ENCODE measurements around the gene TALDO1.
A peak's percentile ranks its signal among the peaks of the same experiment; 100 is the strongest.
"Not testable (repeated sequence)": the region's sequence is repeated elsewhere in the genome, so short reads cannot be mapped to it uniquely, and the experiment has no call there.

TALDO1 gene

DNA sequence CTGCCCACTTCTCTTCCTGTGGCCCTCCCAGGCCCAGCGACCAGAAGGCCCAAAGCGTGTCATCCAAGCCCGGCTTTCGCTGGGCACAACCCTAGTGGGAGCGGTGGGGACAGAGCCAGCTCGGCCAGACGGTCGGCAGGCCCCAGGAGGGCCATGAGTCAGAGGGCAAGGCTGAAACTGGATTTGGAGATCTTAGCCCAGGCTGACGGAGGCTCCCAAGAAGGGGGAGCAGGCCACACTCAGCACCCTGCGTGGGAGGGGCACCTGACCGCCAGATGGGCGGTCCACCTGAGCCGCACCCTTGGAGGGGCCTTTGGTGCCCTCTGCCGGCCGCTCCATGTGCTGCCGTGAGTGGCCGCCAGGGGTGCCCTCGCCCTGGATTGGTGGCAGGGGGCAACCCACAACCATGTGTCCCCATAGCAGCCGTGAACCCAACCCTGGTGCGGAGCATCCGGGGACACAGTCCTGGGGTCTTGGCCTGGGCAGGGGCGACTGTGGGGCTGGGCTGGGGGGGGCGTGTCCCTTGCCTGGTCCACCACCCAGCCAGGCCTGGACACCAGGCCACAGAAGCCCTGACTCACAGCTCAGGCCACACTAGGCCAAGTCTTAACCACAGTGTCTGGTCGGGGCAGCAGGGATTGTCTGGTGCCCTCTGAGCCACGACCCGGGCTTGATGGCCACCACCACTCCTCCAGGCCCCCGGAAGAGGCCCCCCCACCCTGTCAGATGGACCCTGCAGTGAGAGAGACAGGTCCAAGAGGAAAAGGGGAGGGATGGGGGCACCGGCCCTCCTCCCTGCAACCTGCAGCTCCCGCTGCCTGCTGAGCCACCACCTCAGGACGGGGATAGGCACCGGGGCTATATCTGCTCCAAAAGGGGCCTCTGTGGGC is 19.2 kb upstream of the TALDO1 start:
- H3K9ac ChIP-seq (ENCODE audit: low read length): no peak overlapping the region
- H3K4me3 ChIP-seq (ENCODE audit: low read length): no peak overlapping the region
- H3K27me3 ChIP-seq (ENCODE audit: control insufficient read depth, insufficient read depth, low read length): peaks cover 33% of the 10 kb centered on the region
- no peaks in the 10 kb centered on the region for H3K9me3 ChIP-seq (ENCODE audit: control insufficient read depth, low read depth, low read length)
- no peaks in the 10 kb centered on the region for H3K36me3 ChIP-seq (ENCODE audit: control insufficient read depth, low read depth, low read length)
- no peak overlapping the region for H3K27ac ChIP-seq (ENCODE audit: low read length)
- no peaks in the 10 kb centered on the region for H3K4me1 ChIP-seq (ENCODE audit: control insufficient read depth, low read depth, low read length)

DNA sequence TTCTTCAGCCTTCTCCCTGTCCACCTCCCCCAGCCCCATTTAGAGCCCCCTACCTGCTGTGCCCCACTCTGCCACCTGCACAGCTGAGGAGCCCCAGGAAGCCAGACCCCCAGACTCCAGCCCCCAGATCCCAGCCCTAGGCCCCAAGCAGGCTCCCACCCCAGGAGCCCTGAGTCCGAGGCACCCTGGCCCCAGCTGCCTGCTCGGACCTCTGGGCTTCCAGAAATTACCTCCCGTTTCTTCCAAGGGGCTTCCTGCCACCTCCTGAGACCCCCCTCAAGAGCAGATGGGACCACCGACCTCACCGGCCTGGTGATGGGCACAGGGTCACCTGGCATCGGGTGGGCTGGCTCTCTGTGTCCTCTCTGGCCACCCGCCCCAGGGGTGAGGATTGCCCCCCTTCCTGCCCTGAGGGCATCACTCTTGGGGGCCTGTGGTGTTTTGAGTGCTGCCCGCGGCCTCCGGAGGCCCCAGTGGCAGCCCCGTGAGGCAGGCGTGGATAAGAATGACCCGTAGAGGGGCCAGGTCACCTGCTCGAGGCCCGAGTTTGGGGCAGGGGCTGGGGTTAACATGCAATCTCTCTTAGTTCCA is 18.3 kb upstream of the TALDO1 start:
- no peak overlapping the region for H3K4me3 ChIP-seq (ENCODE audit: low read length)

DNA sequence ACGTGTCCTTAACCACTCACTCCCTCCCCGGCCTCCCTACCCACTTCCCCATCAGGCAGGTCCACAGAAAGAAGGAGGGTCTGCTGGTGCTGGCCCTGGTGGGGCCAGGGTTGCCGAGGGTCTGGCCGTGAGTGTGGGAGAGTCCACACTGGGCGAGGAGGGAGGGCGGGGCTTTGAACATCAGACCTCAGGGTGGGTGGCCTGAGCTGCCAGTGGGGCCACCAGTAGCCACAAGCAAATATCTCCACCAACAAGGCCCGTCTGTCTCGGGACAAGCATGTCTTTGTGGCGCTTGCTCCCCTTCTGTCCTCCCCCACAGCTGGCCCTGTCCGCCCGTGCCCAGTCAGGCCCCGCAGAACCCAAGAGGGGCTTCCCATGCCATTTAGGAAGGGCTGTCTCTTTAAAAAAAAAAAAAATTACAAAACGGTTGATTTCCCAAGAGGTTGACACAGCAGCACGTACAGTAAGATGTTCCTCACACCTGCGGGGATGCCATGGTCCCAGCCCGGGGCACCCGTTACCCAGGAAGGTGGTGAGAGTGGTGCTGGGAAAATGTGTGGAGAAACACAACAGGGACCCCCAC is 17.7 kb upstream of the TALDO1 start:
- Histone ChIP-seq H3K9ac (ENCODE audit: low read length) (no peak overlapping the region), H3K9me3 (ENCODE audit: control insufficient read depth, low read depth, low read length) (no peaks in the 10 kb centered on the region), H3K4me3 (ENCODE audit: low read length) (no peak overlapping the region), H3K36me3 (ENCODE audit: control insufficient read depth, low read depth, low read length) (no peaks in the 10 kb centered on the region), H3K27ac (ENCODE audit: low read length) (no peak overlapping the region), H3K4me1 (ENCODE audit: control insufficient read depth, low read depth, low read length) (no peaks in the 10 kb centered on the region), H3K27me3 (ENCODE audit: control insufficient read depth, insufficient read depth, low read length) (peaks cover 31% of the 10 kb centered on the region)

More for the DNA sequence above, 18.3 kb upstream of the TALDO1 start:
- H3K27me3 ChIP-seq (ENCODE audit: control insufficient read depth, insufficient read depth, low read length): peaks cover 33% of the 10 kb centered on the region
- no peak overlapping the region for H3K27ac ChIP-seq (ENCODE audit: low read length)
- no peak overlapping the region for H3K9ac ChIP-seq (ENCODE audit: low read length)
- no peaks in the 10 kb centered on the region for H3K4me1 ChIP-seq (ENCODE audit: control insufficient read depth, low read depth, low read length)
- H3K36me3 ChIP-seq (ENCODE audit: control insufficient read depth, low read depth, low read length): no peaks in the 10 kb centered on the region
- H3K9me3 ChIP-seq (ENCODE audit: control insufficient read depth, low read depth, low read length): no peaks in the 10 kb centered on the region

GRCh38 chr11:733072-733471 is 14.2 kb upstream of the TALDO1 start:
- no peaks in the 10 kb centered on the region for H3K36me3 ChIP-seq (ENCODE audit: control insufficient read depth, low read depth, low read length)
- no peaks in the 10 kb centered on the region for H3K27me3 ChIP-seq (ENCODE audit: control insufficient read depth, insufficient read depth, low read length)
- no peak overlapping the region for H3K27ac ChIP-seq (ENCODE audit: low read length)
- no peaks in the 10 kb centered on the region for H3K4me1 ChIP-seq (ENCODE audit: control insufficient read depth, low read depth, low read length)
- H3K9me3 ChIP-seq (ENCODE audit: control insufficient read depth, low read depth, low read length): no peaks in the 10 kb centered on the region
- H3K9ac ChIP-seq (ENCODE audit: low read length): no peak overlapping the region
- no peak overlapping the region for H3K4me3 ChIP-seq (ENCODE audit: low read length)

GRCh38 chr11:734541-734940 is 12.7 kb upstream of the TALDO1 start:
- H3K27me3 ChIP-seq (ENCODE audit: control insufficient read depth, insufficient read depth, low read length); H3K36me3 ChIP-seq (ENCODE audit: control insufficient read depth, low read depth, low read length); H3K4me1 ChIP-seq (ENCODE audit: control insufficient read depth, low read depth, low read length); H3K9ac ChIP-seq (ENCODE audit: low read length); H3K4me3 ChIP-seq (ENCODE audit: low read length); H3K9me3 ChIP-seq (ENCODE audit: control insufficient read depth, low read depth, low read length); H3K27ac ChIP-seq (ENCODE audit: low read length): not testable (repeated sequence)

- no peak overlapping the region for H3K4me3 ChIP-seq (ENCODE audit: low read length)
- no peak overlapping the region for H3K27ac ChIP-seq (ENCODE audit: low read length)
These were observed 9.9 kb upstream of the TALDO1 start for GRCh38 chr11:737366-737765.

DNA sequence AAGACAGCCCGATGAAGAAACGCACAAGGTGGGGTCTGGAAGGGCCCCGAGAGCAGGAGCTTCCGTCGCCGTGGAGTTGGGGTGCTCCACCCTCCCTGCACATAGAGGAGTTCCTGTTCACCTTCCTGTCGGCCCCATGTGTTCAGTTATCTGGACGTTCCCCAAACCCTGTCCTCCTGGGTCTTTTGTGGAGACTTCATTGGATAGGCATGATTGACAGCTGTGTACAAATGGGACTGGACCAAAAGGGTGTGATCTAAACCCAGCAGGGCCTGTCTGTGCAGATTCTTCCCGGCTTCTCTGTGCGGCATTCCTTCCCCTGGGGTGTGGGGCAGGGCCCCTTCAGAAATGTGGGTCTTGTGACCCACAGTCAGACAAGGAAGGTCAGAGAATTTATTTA is 9.4 kb upstream of the TALDO1 start:
- H3K9ac ChIP-seq (ENCODE audit: low read length); H3K4me3 ChIP-seq (ENCODE audit: low read length): not testable (repeated sequence)

More at GRCh38 chr11:737366-737765, 9.9 kb upstream of the TALDO1 start:
- Histone ChIP-seq H3K36me3 (ENCODE audit: control insufficient read depth, low read depth, low read length) (no peaks in the 10 kb centered on the region), H3K9ac (ENCODE audit: low read length) (no peak overlapping the region), H3K9me3 (ENCODE audit: control insufficient read depth, low read depth, low read length) (no peaks in the 10 kb centered on the region), H3K4me1 (ENCODE audit: control insufficient read depth, low read depth, low read length) (no peaks in the 10 kb centered on the region), H3K27me3 (ENCODE audit: control insufficient read depth, insufficient read depth, low read length) (no peaks in the 10 kb centered on the region)

GRCh38 chr11:742156-742546 is 5.1 kb upstream of the TALDO1 start:
- no peaks in the 10 kb centered on the region for H3K36me3 ChIP-seq (ENCODE audit: control insufficient read depth, low read depth, low read length)
- no peak overlapping the region for H3K4me3 ChIP-seq (ENCODE audit: low read length)
- no peaks in the 10 kb centered on the region for H3K9me3 ChIP-seq (ENCODE audit: control insufficient read depth, low read depth, low read length)
- H3K9ac ChIP-seq (ENCODE audit: low read length): no peak overlapping the region
- no peak overlapping the region for H3K27ac ChIP-seq (ENCODE audit: low read length)
- no peaks in the 10 kb centered on the region for H3K27me3 ChIP-seq (ENCODE audit: control insufficient read depth, insufficient read depth, low read length)
- H3K4me1 ChIP-seq (ENCODE audit: control insufficient read depth, low read depth, low read length): peaks cover 18% of the 10 kb centered on the region

More for the DNA sequence above, 9.4 kb upstream of the TALDO1 start:
- H3K9me3 ChIP-seq (ENCODE audit: control insufficient read depth, low read depth, low read length); H3K27me3 ChIP-seq (ENCODE audit: control insufficient read depth, insufficient read depth, low read length); H3K36me3 ChIP-seq (ENCODE audit: control insufficient read depth, low read depth, low read length); H3K27ac ChIP-seq (ENCODE audit: low read length); H3K4me1 ChIP-seq (ENCODE audit: control insufficient read depth, low read depth, low read length): not testable (repeated sequence)

DNA sequence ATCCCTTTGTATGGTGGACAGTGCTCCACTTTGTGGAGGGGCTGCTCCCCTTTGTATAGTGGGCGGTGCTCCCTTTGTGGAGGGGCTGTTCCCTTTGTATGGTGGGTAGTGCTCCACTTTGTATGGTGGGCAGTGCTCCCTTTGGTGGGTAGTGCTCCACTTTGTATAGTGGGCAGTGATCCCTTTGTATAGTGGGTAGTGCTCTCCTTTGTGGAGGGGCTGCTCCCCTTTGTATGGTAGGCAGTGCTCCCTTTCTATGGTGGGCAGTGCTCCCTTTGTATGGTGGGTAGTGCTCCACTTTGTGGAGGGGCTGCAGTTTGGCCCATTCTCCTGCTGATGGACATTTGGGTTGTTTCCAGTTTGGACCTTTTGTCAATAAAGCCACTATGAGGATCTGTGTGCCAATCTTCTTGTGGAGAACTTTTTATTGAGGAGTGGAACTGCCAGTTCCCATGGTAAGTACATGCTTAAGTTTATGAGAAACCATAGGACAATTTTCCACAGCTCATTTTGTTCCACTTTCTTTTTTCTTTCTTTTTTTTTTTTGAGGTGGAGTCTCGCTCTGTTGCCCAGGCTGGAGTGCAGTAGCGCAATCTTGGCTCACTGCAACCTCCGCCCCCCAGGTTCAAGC is 4.6 kb upstream of the TALDO1 start:
- Histone ChIP-seq H3K27me3 (ENCODE audit: control insufficient read depth, insufficient read depth, low read length) (no peaks in the 10 kb centered on the region), H3K9ac (ENCODE audit: low read length) (no peak overlapping the region), H3K4me3 (ENCODE audit: low read length) (no peak overlapping the region), H3K27ac (ENCODE audit: low read length) (no peak overlapping the region), H3K9me3 (ENCODE audit: control insufficient read depth, low read depth, low read length) (no peaks in the 10 kb centered on the region), H3K4me1 (ENCODE audit: control insufficient read depth, low read depth, low read length) (peaks cover 18% of the 10 kb centered on the region), H3K36me3 (ENCODE audit: control insufficient read depth, low read depth, low read length) (no peaks in the 10 kb centered on the region)

- no peak overlapping the region for H3K4me3 ChIP-seq (ENCODE audit: low read length)
- H3K9me3 ChIP-seq (ENCODE audit: control insufficient read depth, low read depth, low read length): no peaks in the 10 kb centered on the region
- no peaks in the 10 kb centered on the region for H3K27me3 ChIP-seq (ENCODE audit: control insufficient read depth, insufficient read depth, low read length)
- H3K36me3 ChIP-seq (ENCODE audit: control insufficient read depth, low read depth, low read length): no peaks in the 10 kb centered on the region
- no peak overlapping the region for H3K27ac ChIP-seq (ENCODE audit: low read length)
- peaks cover 24% of the 10 kb centered on the region for H3K4me1 ChIP-seq (ENCODE audit: control insufficient read depth, low read depth, low read length)
- H3K9ac ChIP-seq (ENCODE audit: low read length): no peak overlapping the region
These were observed 1.8 kb upstream of the TALDO1 start for GRCh38 chr11:745428-745827.

GRCh38 chr11:746289-747157 is 741 bp upstream of the TALDO1 start:
- Histone ChIP-seq H3K27me3 (ENCODE audit: control insufficient read depth, insufficient read depth, low read length) (no peaks in the 10 kb centered on the region), H3K36me3 (ENCODE audit: control insufficient read depth, low read depth, low read length) (no peaks in the 10 kb centered on the region), H3K4me1 (ENCODE audit: control insufficient read depth, low read depth, low read length) (peaks cover 24% of the 10 kb centered on the region), H3K4me3 (ENCODE audit: low read length) (peak overlapping the region; percentile 84), H3K27ac (ENCODE audit: low read length) (peak overlapping the region; percentile 88), H3K9me3 (ENCODE audit: control insufficient read depth, low read depth, low read length) (no peaks in the 10 kb centered on the region), H3K9ac (ENCODE audit: low read length) (peak overlapping the region; percentile 76)

All from iPS-18a (cell line).